BJ (cell line): Measurements from ENCODE around the gene CR2. TPM values are rescaled to one million over a fixed set of nuclear protein-coding genes. Genes with fewer than 3 reads are reported as not detected.
"Not testable (repeated sequence)": the region's sequence is repeated elsewhere in the genome, so short reads cannot be mapped to it uniquely, and the experiment has no call there.

Experiments
- CTCF ChIA-PET: fragments of 350-600 bp; formaldehyde crosslinking; extraction: SDS; loops from one replicate; lab custom pipeline; 2021; ENCODE audit warnings: antibody characterized with exemption, inconsistent platforms; lab: Yijun Ruan, JAX
- POLR2A ChIA-PET: fragments of 300-600 bp; sonication (Branson Sonifier 250); formaldehyde crosslinking; extraction: SDS; loops from one replicate; lab custom pipeline; 2021; ENCODE audit warnings: antibody characterized with exemption; lab: Charles Lee
- DNase-seq: peaks from one replicate; pipeline ENCODE4 v3.0.0-alpha.2; 2011; ENCODE audit warnings: low read depth
- H3K27me3 ChIP-seq: 2 replicates; pipeline ENCODE4 v1.6.0; 2011; ENCODE audit warnings: low read length; ENCODE audit not compliant: control insufficient read depth, insufficient read depth
- H3K36me3 ChIP-seq: 2 replicates; pipeline ENCODE4 v1.5.1; 2011; ENCODE audit warnings: low read length; ENCODE audit not compliant: control insufficient read depth, insufficient read depth
- H3K4me3 ChIP-seq: 2 replicates; pipeline ENCODE4 v1.5.1; 2011; ENCODE audit warnings: low read depth, mild to moderate bottlenecking, control low read depth, low read length
- polyA plus RNA-seq: library from polyadenylated mRNA; depleted of rRNA; stranded (reverse); fragments of >200 nt; gene quantifications from 2 replicates; pipeline ENCODE4 v1.2.3, GENCODE V29; 2011
- TF ChIP-seq, protein P1 (sequence below): IDR thresholded peaks from 2 replicates; pipeline ENCODE4 v1.5.1; 2011; ENCODE audit warnings: low read depth, mild to moderate bottlenecking, control low read depth, inconsistent platforms, low read length, moderate library complexity; ENCODE audit not compliant: insufficient read depth

CR2 gene
- polyA plus RNA-seq, 1 experiment = not detected

DNA sequence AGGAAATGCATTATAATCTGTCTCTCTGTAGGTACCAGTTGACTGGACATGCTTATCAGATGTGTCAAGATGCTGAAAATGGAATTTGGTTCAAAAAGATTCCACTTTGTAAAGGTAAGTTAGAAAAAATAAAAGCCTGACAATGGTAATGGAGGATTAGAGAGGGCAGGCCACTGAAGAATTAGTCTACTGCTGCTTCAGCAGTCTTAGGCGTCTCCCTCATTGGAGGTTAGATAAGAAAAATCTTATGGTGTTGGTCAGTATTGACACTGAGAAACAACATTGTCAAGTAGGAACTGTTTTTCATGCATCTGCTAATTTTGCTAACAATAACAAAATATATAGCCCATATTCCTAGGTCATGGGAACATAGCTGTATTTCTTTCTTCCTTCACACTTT lies 20.1 kb downstream of the CR2 start:
- no peak for DNase-seq
- H3K36me3 ChIP-seq = no peaks in the 10 kb centered on the region
- no peaks in the 10 kb centered on the region for H3K27me3 ChIP-seq
- H3K4me3 ChIP-seq = no peak overlapping the region
- POLR2A ChIA-PET = no interaction called here
- CTCF ChIA-PET = interaction anchor here (0.7 kb wide), 1 partner anchor 35 kb away, joined by 3 read pairs; no protein-coding TSS in a partner anchor
- TF ChIP-seq, protein P1, sequence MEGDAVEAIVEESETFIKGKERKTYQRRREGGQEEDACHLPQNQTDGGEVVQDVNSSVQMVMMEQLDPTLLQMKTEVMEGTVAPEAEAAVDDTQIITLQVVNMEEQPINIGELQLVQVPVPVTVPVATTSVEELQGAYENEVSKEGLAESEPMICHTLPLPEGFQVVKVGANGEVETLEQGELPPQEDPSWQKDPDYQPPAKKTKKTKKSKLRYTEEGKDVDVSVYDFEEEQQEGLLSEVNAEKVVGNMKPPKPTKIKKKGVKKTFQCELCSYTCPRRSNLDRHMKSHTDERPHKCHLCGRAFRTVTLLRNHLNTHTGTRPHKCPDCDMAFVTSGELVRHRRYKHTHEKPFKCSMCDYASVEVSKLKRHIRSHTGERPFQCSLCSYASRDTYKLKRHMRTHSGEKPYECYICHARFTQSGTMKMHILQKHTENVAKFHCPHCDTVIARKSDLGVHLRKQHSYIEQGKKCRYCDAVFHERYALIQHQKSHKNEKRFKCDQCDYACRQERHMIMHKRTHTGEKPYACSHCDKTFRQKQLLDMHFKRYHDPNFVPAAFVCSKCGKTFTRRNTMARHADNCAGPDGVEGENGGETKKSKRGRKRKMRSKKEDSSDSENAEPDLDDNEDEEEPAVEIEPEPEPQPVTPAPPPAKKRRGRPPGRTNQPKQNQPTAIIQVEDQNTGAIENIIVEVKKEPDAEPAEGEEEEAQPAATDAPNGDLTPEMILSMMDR = no peak

- Histone ChIP-seq H3K27me3 (peaks cover 2% of the 10 kb centered on the region; the same call in 1 of the 2 replicates), H3K36me3 (no peaks in the 10 kb centered on the region), H3K4me3 (no peak overlapping the region)
- POLR2A ChIA-PET = no interaction called here
- DNase-seq = no peak
- CTCF ChIA-PET = no interaction called here
- TF ChIP-seq, protein P1 = no peak
Measured at GRCh38 chr1:207486198-207486597, 32.1 kb downstream of the CR2 start.

GRCh38 chr1:207487636-207488035 lies 33.5 kb downstream of the CR2 start:
- ChIA-PET CTCF (no interaction called here), POLR2A (no interaction called here)
- TF ChIP-seq, protein P1 = no peak
- DNase-seq = no peak
- Histone ChIP-seq H3K36me3 (no peaks in the 10 kb centered on the region), H3K27me3 (peaks cover 2% of the 10 kb centered on the region; the same call in 1 of the 2 replicates), H3K4me3 (no peak overlapping the region)

DNA sequence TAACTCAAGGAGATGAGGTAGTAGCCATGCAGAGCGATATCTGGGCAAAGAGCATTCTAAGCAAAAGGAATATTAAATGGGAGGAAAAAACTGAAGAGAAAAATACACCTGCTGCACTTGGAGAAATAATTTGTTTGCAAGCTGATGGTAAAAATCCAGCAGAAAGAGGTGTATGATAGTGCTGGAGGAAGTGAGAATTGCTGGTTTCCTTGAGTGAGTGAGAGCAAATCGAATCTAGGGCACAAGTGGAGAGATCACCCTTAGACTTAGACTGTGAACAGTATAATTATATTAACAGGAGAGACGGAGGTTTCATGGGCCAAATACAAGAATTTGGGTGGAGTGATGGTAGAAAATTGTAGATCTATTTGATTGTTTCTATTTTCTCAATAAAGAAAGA lies 39.1 kb downstream of the CR2 start:
- ChIA-PET POLR2A (no interaction called here), CTCF (no interaction called here)

DNA sequence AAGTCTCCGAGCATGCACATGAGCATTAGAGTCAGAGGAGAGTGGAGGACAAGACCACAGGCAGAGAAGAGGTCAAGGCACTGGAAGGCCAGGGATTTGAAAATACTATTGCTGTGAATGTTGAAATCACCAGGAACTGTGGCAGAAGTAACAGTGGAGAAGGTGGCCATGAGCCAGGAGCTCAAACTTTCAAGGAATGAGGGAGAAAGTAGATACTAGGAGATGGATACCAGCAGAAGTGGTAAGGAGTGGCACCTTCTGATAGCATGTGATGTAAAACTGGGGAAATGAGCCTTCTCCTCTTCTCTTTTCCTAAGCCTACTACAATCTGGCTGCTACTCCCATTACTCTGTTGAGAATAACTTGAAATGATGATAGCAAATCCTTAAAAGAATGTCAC lies 40.0 kb downstream of the CR2 start:
- TF ChIP-seq, protein P1 = no peak
- ChIA-PET CTCF (no interaction called here), POLR2A (no interaction called here)
- Histone ChIP-seq H3K36me3 (no peaks in the 10 kb centered on the region), H3K27me3 (peaks cover 11% of the 10 kb centered on the region), H3K4me3 (no peak overlapping the region)
- no peak for DNase-seq

More for the DNA sequence above, 39.1 kb downstream of the CR2 start:
- Histone ChIP-seq H3K4me3 (no peak overlapping the region), H3K36me3 (no peaks in the 10 kb centered on the region), H3K27me3 (peaks cover 11% of the 10 kb centered on the region)
- DNase-seq = no peak
- TF ChIP-seq, protein P1 = no peak

- CTCF ChIA-PET = interaction anchor here (0.6 kb wide), 1 partner anchor 53 kb away, joined by 3 read pairs; no protein-coding TSS in a partner anchor
- H3K27me3 ChIP-seq = peaks cover 11% of the 10 kb centered on the region
- POLR2A ChIA-PET, DNase-seq, H3K36me3 ChIP-seq, H3K4me3 ChIP-seq: not testable (repeated sequence)
Measured at GRCh38 chr1:207495281-207495680, 41.2 kb downstream of the CR2 start.
